Measurements from ENCODE around the gene COASY. TPM values are rescaled to one million over a fixed set of nuclear protein-coding genes. Genes with fewer than 3 reads are reported as not detected.
A peak's percentile ranks its signal among the peaks of the same experiment; 100 is the strongest.

COASY gene
- total and polyA plus RNA-seq, 7 experiments from 2014 or later, result 45.3 to 76.9 (median 59.2) TPM

- Histone ChIP-seq H3K36me3 (ENCODE audit: control insufficient read depth in 2 of 3, insufficient read depth in 3 of 3, low read length in 3 of 3) (peaks cover 0 to 15% (median 0%) of the 10 kb centered on the region in 3 experiments), H3K9me3 (ENCODE audit: control insufficient read depth in 2 of 3, low read length in 3 of 3) (no peaks in the 10 kb centered on the region), H3K27me3 (ENCODE audit: control insufficient read depth in 2 of 2, insufficient read depth in 2 of 2, low read length in 2 of 2) (no peaks in the 10 kb centered on the region), H3K4me1 (ENCODE audit: control insufficient read depth in 2 of 2, insufficient read depth in 2 of 2, low read length in 2 of 2) (peaks cover 25 to 27% of the 10 kb centered on the region in 2 donors), H3K4me3 (ENCODE audit: low read length) (no peak overlapping the region), H3K27ac (ENCODE audit: low read depth, low read length) (no peak overlapping the region)
- Mint-ChIP-seq H3K9me3 (peaks cover 0 to 4% (median 0%) of the 10 kb centered on the region in 11 donors), H3K4me1 (peaks cover 16 to 48% (median 39%) of the 10 kb centered on the region in 7 donors), H3K27ac (no peak overlapping the region), H3K4me3 (no peak overlapping the region), H3K36me3 (peaks cover 0 to 10% (median 0%) of the 10 kb centered on the region in 5 donors), H3K27me3 (peaks cover 0 to 3% (median 0%) of the 10 kb centered on the region in 5 donors)
- POLR2A ChIA-PET, result interaction anchor here (0.6 kb wide), 1 partner anchor 16 kb away, joined by 3 read pairs; no protein-coding TSS in a partner anchor
- DNase-seq, result no peak
- ATAC-seq, result no peak
- CTCF ChIA-PET, result interaction anchor here (0.6 kb wide), 1 partner anchor 566 kb away, joined by 6 read pairs; no protein-coding TSS in a partner anchor
- intact Hi-C loops (cut with micrococcal nuclease), result no loop called here
Measured at GRCh38 chr17:42559075-42559474, 2.9 kb upstream of the COASY start.

GRCh38 chr17:42560246-42560645 is 1.7 kb upstream of the COASY start:
- DNase-seq, result no peak
- Mint-ChIP-seq H3K27ac (peak overlapping the region in 2 of 9 donors; percentile 59 to 78), H3K4me1 (peaks cover 16 to 44% (median 35%) of the 10 kb centered on the region in 7 donors), H3K36me3 (peaks cover 0 to 8% (median 0%) of the 10 kb centered on the region in 5 donors), H3K27me3 (peaks cover 0 to 3% (median 0%) of the 10 kb centered on the region in 5 donors), H3K4me3 (peak overlapping the region in 5 of 10 donors; percentile 30 to 80 (median 56)), H3K9me3 (peaks cover 0 to 4% (median 0%) of the 10 kb centered on the region in 11 donors)
- H3K9me3 ChIP-seq (ENCODE audit: control insufficient read depth in 2 of 3, low read length in 3 of 3), result no peaks in the 10 kb centered on the region
- ChIA-PET POLR2A (no interaction called here), CTCF (no interaction called here)
- no peak for ATAC-seq
- H3K4me3 ChIP-seq (ENCODE audit: low read length), result no peak overlapping the region
- H3K27me3 ChIP-seq (ENCODE audit: control insufficient read depth in 2 of 2, insufficient read depth in 2 of 2, low read length in 2 of 2), result no peaks in the 10 kb centered on the region
- H3K4me1 ChIP-seq (ENCODE audit: control insufficient read depth in 2 of 2, insufficient read depth in 2 of 2, low read length in 2 of 2), result peaks cover 20 to 25% of the 10 kb centered on the region in 2 donors
- intact Hi-C loops (cut with micrococcal nuclease), result no loop called here
- no peak overlapping the region for H3K27ac ChIP-seq (ENCODE audit: low read depth, low read length)
- peaks cover 0 to 27% (median 12%) of the 10 kb centered on the region in 3 experiments for H3K36me3 ChIP-seq (ENCODE audit: control insufficient read depth in 2 of 3, insufficient read depth in 3 of 3, low read length in 3 of 3)

- Mint-ChIP-seq H3K9me3 (peaks cover 0 to 4% (median 0%) of the 10 kb centered on the region in 11 donors), H3K4me3 (peak overlapping the region; percentile 90 to 95 (median 91)), H3K27me3 (peaks cover 0 to 3% (median 0%) of the 10 kb centered on the region in 5 donors), H3K4me1 (peaks cover 17 to 42% (median 34%) of the 10 kb centered on the region in 7 donors), H3K27ac (peak overlapping the region; percentile 89 to 95 (median 92)), H3K36me3 (peaks cover 0 to 16% (median under 1%) of the 10 kb centered on the region in 5 donors)
- ChIA-PET CTCF (no interaction called here), POLR2A (interaction anchor here (0.6 to 5.8 kb wide), 4 partner anchors 10 to 152 kb away, joined by 4 to 19 read pairs (median 6); partner anchors contain the start of genes NAGLU and PSMC3IP)
- Histone ChIP-seq H3K9me3 (ENCODE audit: control insufficient read depth in 2 of 3, low read length in 3 of 3) (no peaks in the 10 kb centered on the region), H3K27ac (ENCODE audit: low read depth, low read length) (peak overlapping the region; percentile 84), H3K36me3 (ENCODE audit: control insufficient read depth in 2 of 3, insufficient read depth in 3 of 3, low read length in 3 of 3) (peaks cover 0 to 43% (median 21%) of the 10 kb centered on the region in 3 experiments), H3K4me1 (ENCODE audit: control insufficient read depth in 2 of 2, insufficient read depth in 2 of 2, low read length in 2 of 2) (peaks cover 25 to 28% of the 10 kb centered on the region in 2 donors), H3K27me3 (ENCODE audit: control insufficient read depth in 2 of 2, insufficient read depth in 2 of 2, low read length in 2 of 2) (no peaks in the 10 kb centered on the region), H3K4me3 (ENCODE audit: low read length) (peak overlapping the region; percentile 95)
- ATAC-seq (peak; percentile 6), DNase-seq (peak in 1 of 9 donors; percentile 34)
- intact Hi-C loops (cut with micrococcal nuclease), result loop anchor here (1.0 to 2.0 kb wide), 7 partner anchors 8 to 545 kb away; partner anchors contain the start of genes RETREG3 (in 2 of the 2), TUBG1 (in 2 of the 2), DNAJC7 (in 1 of the 2) and NAGLU (in 1 of the 2)
Measured at GRCh38 chr17:42562388-42563142, 617 bp downstream of the COASY start.

GRCh38 chr17:42563143-42563509 is 1.2 kb downstream of the COASY start:
- H3K27ac ChIP-seq (ENCODE audit: low read depth, low read length), result peak overlapping the region; percentile 84
- peaks cover 0 to 19% (median 3%) of the 10 kb centered on the region in 5 donors for H3K36me3 Mint-ChIP-seq
- intact Hi-C loops (cut with micrococcal nuclease), result loop anchor here (2.0 kb wide), 1 partner anchor 46 kb away; the partner anchor contains the start of genes RETREG3 (in 2 of the 2) and TUBG1 (in 2 of the 2)
- peaks cover 29 to 31% of the 10 kb centered on the region in 2 donors for H3K4me1 ChIP-seq (ENCODE audit: control insufficient read depth in 2 of 2, insufficient read depth in 2 of 2, low read length in 2 of 2)
- H3K27me3 Mint-ChIP-seq, result peaks cover 0 to 3% (median 0%) of the 10 kb centered on the region in 5 donors
- ChIA-PET POLR2A (interaction anchor here (0.6 to 5.8 kb wide), 5 partner anchors 15 to 621 kb away, joined by 3 to 19 read pairs (median 5); partner anchors contain the start of genes NAGLU, PSMC3IP and STAT3), CTCF (interaction anchor here (0.7 kb wide), 1 partner anchor 9 kb away, joined by 3 read pairs; no protein-coding TSS in a partner anchor)
- peak overlapping the region; percentile 74 to 95 (median 91) for H3K27ac Mint-ChIP-seq
- peaks cover 0 to 43% (median 21%) of the 10 kb centered on the region in 3 experiments for H3K36me3 ChIP-seq (ENCODE audit: control insufficient read depth in 2 of 3, insufficient read depth in 3 of 3, low read length in 3 of 3)
- DNase-seq, result no peak
- H3K4me3 Mint-ChIP-seq, result peak overlapping the region; percentile 90 to 95 (median 91)
- H3K9me3 ChIP-seq (ENCODE audit: control insufficient read depth in 2 of 3, low read length in 3 of 3), result no peaks in the 10 kb centered on the region
- peaks cover 0 to 4% (median 0%) of the 10 kb centered on the region in 11 donors for H3K9me3 Mint-ChIP-seq
- no peak for ATAC-seq
- H3K4me1 Mint-ChIP-seq, result peaks cover 21 to 46% (median 38%) of the 10 kb centered on the region in 7 donors
- H3K4me3 ChIP-seq (ENCODE audit: low read length), result peak overlapping the region; percentile 95
- H3K27me3 ChIP-seq (ENCODE audit: control insufficient read depth in 2 of 2, insufficient read depth in 2 of 2, low read length in 2 of 2), result no peaks in the 10 kb centered on the region

- Histone ChIP-seq H3K27ac (ENCODE audit: low read depth, low read length) (peak overlapping the region; percentile 84), H3K4me3 (ENCODE audit: low read length) (no peak overlapping the region), H3K36me3 (ENCODE audit: control insufficient read depth in 2 of 3, insufficient read depth in 3 of 3, low read length in 3 of 3) (peaks cover 0 to 46% (median 21%) of the 10 kb centered on the region in 3 experiments), H3K27me3 (ENCODE audit: control insufficient read depth in 2 of 2, insufficient read depth in 2 of 2, low read length in 2 of 2) (no peaks in the 10 kb centered on the region), H3K9me3 (ENCODE audit: control insufficient read depth in 2 of 3, low read length in 3 of 3) (no peaks in the 10 kb centered on the region), H3K4me1 (ENCODE audit: control insufficient read depth in 2 of 2, insufficient read depth in 2 of 2, low read length in 2 of 2) (peaks cover 31 to 32% of the 10 kb centered on the region in 2 donors)
- ChIA-PET CTCF (interaction anchor here (0.7 kb wide), 1 partner anchor 10 kb away, joined by 3 read pairs; no protein-coding TSS in a partner anchor), POLR2A (interaction anchor here (0.7 to 5.8 kb wide), 4 partner anchors 15 to 621 kb away, joined by 3 to 19 read pairs (median 6); partner anchors contain the start of genes NAGLU, PSMC3IP and STAT3)
- DNase-seq, result no peak
- Mint-ChIP-seq H3K36me3 (peaks cover 0 to 20% (median 3%) of the 10 kb centered on the region in 5 donors), H3K27me3 (peaks cover 0 to 3% (median 0%) of the 10 kb centered on the region in 5 donors), H3K27ac (peak overlapping the region in 8 of 9 donors; percentile 62 to 95 (median 82)), H3K4me1 (peaks cover 23 to 48% (median 40%) of the 10 kb centered on the region in 7 donors), H3K9me3 (peaks cover 0 to 4% (median 0%) of the 10 kb centered on the region in 11 donors), H3K4me3 (peak overlapping the region; percentile 71 to 95 (median 91))
- ATAC-seq, result no peak
- intact Hi-C loops (cut with micrococcal nuclease), result loop anchor here (2.0 kb wide), 1 partner anchor 45 kb away; the partner anchor contains the start of genes RETREG3 (in 2 of the 2) and TUBG1 (in 2 of the 2)
Measured at GRCh38 chr17:42563543-42563942, 1.6 kb downstream of the COASY start.

GRCh38 chr17:42563950-42564349 is 2.0 kb downstream of the COASY start:
- H3K27ac ChIP-seq (ENCODE audit: low read depth, low read length), result peak overlapping the region; percentile 27

More at GRCh38 chr17:42563950-42564349, 2.0 kb downstream of the COASY start:
- DNase-seq (no peak), ATAC-seq (no peak)
- Mint-ChIP-seq H3K4me1 (peaks cover 26 to 52% (median 43%) of the 10 kb centered on the region in 7 donors), H3K9me3 (peaks cover 0 to 4% (median 0%) of the 10 kb centered on the region in 11 donors), H3K36me3 (peaks cover 0 to 23% (median 3%) of the 10 kb centered on the region in 5 donors), H3K27me3 (peaks cover 0 to 3% (median 0%) of the 10 kb centered on the region in 5 donors), H3K4me3 (peak overlapping the region; percentile 71 to 95 (median 91)), H3K27ac (peak overlapping the region in 8 of 9 donors; percentile 62 to 95 (median 82))
- Histone ChIP-seq H3K4me1 (ENCODE audit: control insufficient read depth in 2 of 2, insufficient read depth in 2 of 2, low read length in 2 of 2) (peaks cover 31 to 32% of the 10 kb centered on the region in 2 donors), H3K36me3 (ENCODE audit: control insufficient read depth in 2 of 3, insufficient read depth in 3 of 3, low read length in 3 of 3) (peaks cover 0 to 50% (median 21%) of the 10 kb centered on the region in 3 experiments), H3K9me3 (ENCODE audit: control insufficient read depth in 2 of 3, low read length in 3 of 3) (no peaks in the 10 kb centered on the region), H3K4me3 (ENCODE audit: low read length) (no peak overlapping the region), H3K27me3 (ENCODE audit: control insufficient read depth in 2 of 2, insufficient read depth in 2 of 2, low read length in 2 of 2) (no peaks in the 10 kb centered on the region)
- intact Hi-C loops (cut with micrococcal nuclease), result loop anchor here (2.0 kb wide), 1 partner anchor 45 kb away; the partner anchor contains the start of genes RETREG3 (in 2 of the 2) and TUBG1 (in 2 of the 2)
- ChIA-PET POLR2A (interaction anchor here (0.7 to 5.8 kb wide), 4 partner anchors 14 to 622 kb away, joined by 3 to 27 read pairs (median 12); partner anchors contain the start of genes NAGLU, PSMC3IP and STAT3), CTCF (interaction anchor here (0.7 to 1.4 kb wide), 2 partner anchors 10 to 241 kb away, joined by 3 read pairs; no protein-coding TSS in a partner anchor)

Data from naive thymus-derived CD4-positive, alpha-beta T cell (primary cell).